HepG2 (cell line): Measurements from ENCODE around the gene RSBN1L. TPM values are rescaled to one million over a fixed set of nuclear protein-coding genes. Genes with fewer than 3 reads are reported as not detected.

Source experiments
- BCL6 ChIP-seq: IDR thresholded peaks from 2 replicates; pipeline ENCODE4 v1.6.1; 2016; ENCODE audit warnings: missing genetic modification reagents, missing compliant biosample characterization
- MAZ ChIP-seq, 2 experiments: sonication (generic) in 1 of 2; formaldehyde crosslinking in 1 of 2; IDR thresholded peaks; 2 replicates each; pipeline versions ENCODE4 v1.5.0 to v1.6.1; 2012 to 2020; ENCODE audit warnings: low read depth in 2 of 2, mild to moderate bottlenecking in 2 of 2, borderline replicate concordance in 1 of 2, improper control_type of control experiment in 1 of 2, low read length in 1 of 2, missing genetic modification reagents in 1 of 2, moderate library complexity in 1 of 2
- NFRKB ChIP-seq: fragments of 450-650 bp; IDR thresholded peaks from 2 replicates; pipeline ENCODE4 v1.6.1; 2017
- RXRA ChIP-seq: sonication (generic); formaldehyde crosslinking; IDR thresholded peaks from 2 replicates; pipeline ENCODE4 v1.5.1; 2020; ENCODE audit warnings: missing genetic modification reagents
- SATB2 ChIP-seq: sonication (generic); formaldehyde crosslinking; IDR thresholded peaks from 2 replicates; pipeline ENCODE4 v1.5.0; 2020; ENCODE audit warnings: missing genetic modification reagents
- SOX6 ChIP-seq, 2 experiments: fragments of 450-650 bp in 1 of 2; sonication (generic) in 1 of 2; formaldehyde crosslinking in 1 of 2; IDR thresholded peaks; 2 replicates each; pipeline versions ENCODE4 v1.4.0 to v1.6.1; 2017 to 2020; ENCODE audit warnings: antibody characterized with exemption in 1 of 2, mild to moderate bottlenecking in 1 of 2, missing genetic modification reagents in 1 of 2
- SP1 ChIP-seq, 2 experiments: fragments of 450-650 bp in 1 of 2; sonication (generic) in 1 of 2; formaldehyde crosslinking in 1 of 2; IDR thresholded peaks; 2 replicates each; pipeline versions ENCODE4 v1.4.0 to v1.6.1; 2016 to 2020; ENCODE audit warnings: missing genetic modification reagents in 1 of 2
- SPEN ChIP-seq: sonication (generic); formaldehyde crosslinking; IDR thresholded peaks from 2 replicates; pipeline ENCODE4 v1.5.1; 2020; ENCODE audit warnings: low read depth, mild to moderate bottlenecking, missing genetic modification reagents
- TGIF2 ChIP-seq: IDR thresholded peaks from 2 replicates; pipeline ENCODE4 v1.6.1; 2016; ENCODE audit warnings: control low read depth, missing compliant biosample characterization
- ZFP1 ChIP-seq: IDR thresholded peaks from 2 replicates; pipeline ENCODE4 v1.6.1; 2016
- ZNF382 ChIP-seq: sonication (generic); formaldehyde crosslinking; IDR thresholded peaks from 2 replicates; pipeline ENCODE4 v1.5.0; 2020; ENCODE audit warnings: missing genetic modification reagents, mild to moderate bottlenecking, borderline replicate concordance
- polyA plus RNA-seq, 8 experiments: library from polyadenylated mRNA; depleted of rRNA in 3 of 8; stranded (reverse) in 7 of 8; unstranded in 1 of 8; fragments of >200 nt; fragmentation: Illumina TruSeq in 4 of 8; extraction: Trizol in 4 of 8; gene quantifications; 2 replicates each; pipeline versions ENCODE4 v1.2.1 to v1.2.3, GENCODE V29; 2011 to 2016; ENCODE audit warnings: low read depth in 4 of 8, missing spikeins in 1 of 8, mixed read lengths in 1 of 8; ENCODE audit not compliant: insufficient read depth in 1 of 8
- total RNA-seq, 5 experiments: library from RNA; depleted of rRNA; stranded (reverse); fragments of >200 nt; fragmentation: Illumina TruSeq; extraction: Trizol; gene quantifications; 2 replicates each; pipeline ENCODE4 v1.2.3, GENCODE V29; 2016; ENCODE audit warnings: low read depth in 1 of 5
- TF ChIP-seq, protein P1 (sequence below): sonication (generic); formaldehyde crosslinking; conservative IDR thresholded peaks from 2 replicates; pipeline ENCODE4 v1.4.0; 2020; ENCODE audit warnings: missing genetic modification reagents
- TF ChIP-seq, protein P2 (sequence below): IDR thresholded peaks from 2 replicates; pipeline ENCODE4 v1.6.1; 2016; ENCODE audit warnings: low read depth, borderline replicate concordance
- TF ChIP-seq, protein P3 (sequence below): sonication (generic); formaldehyde crosslinking; IDR thresholded peaks from 2 replicates; pipeline ENCODE4 v1.8.0; 2022; ENCODE audit warnings: missing genetic modification reagents, mild to moderate bottlenecking, borderline replicate concordance
- TF ChIP-seq, protein P4 (sequence below): sonication (generic); formaldehyde crosslinking; IDR thresholded peaks from 2 replicates; pipeline ENCODE4 v1.5.1; 2020; ENCODE audit warnings: mild to moderate bottlenecking, missing genetic modification reagents, moderate library complexity
- TF ChIP-seq, protein P5 (sequence below): sonication (generic); formaldehyde crosslinking; IDR thresholded peaks from 2 replicates; pipeline ENCODE4 v1.5.0; 2020; ENCODE audit warnings: mild to moderate bottlenecking, missing genetic modification reagents, borderline replicate concordance
- TF ChIP-seq, protein P6 (sequence below): sonication (generic); formaldehyde crosslinking; IDR thresholded peaks from 2 replicates; pipeline ENCODE4 v1.5.1; 2020; ENCODE audit warnings: mild to moderate bottlenecking, missing genetic modification reagents, borderline replicate concordance
- TF ChIP-seq, protein P7 (sequence below): sonication (generic); formaldehyde crosslinking; IDR thresholded peaks from 2 replicates; pipeline ENCODE4 v1.4.0; 2020; ENCODE audit warnings: missing genetic modification reagents

Gene RSBN1L
- total and polyA plus RNA-seq, 2 of the 13 experiments (the other 11 are each of a cell fraction or from before 2014, with no cell fraction given), result 7.7 to 21.3 TPM

DNA sequence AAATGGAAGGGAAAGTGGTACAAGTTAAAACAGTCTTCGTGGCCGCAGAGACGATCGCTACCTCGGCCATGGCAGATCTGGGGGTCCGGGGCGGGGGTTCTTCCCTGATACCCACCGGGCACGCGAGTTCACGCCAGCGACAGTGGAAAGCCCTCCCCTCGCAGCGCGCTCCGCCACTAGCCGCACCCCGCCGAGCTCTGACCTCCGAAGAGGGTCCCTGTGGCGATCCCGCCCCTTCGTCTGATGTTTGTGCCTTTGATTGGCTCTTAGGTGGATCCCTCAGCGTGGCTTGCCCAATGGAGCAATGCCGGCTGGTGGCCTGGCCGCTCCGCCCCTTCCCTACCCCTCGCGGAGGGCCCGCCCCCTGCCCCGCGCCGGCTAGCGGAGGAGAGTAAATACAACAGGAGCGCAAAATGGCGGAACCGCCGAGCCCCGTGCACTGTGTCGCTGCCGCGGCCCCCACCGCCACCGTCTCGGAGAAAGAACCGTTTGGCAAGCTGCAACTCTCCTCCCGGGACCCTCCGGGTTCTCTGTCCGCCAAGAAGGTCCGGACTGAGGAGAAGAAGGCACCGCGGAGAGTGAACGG lies at the start of gene RSBN1L (continued):
- TF ChIP-seq, protein P1, sequence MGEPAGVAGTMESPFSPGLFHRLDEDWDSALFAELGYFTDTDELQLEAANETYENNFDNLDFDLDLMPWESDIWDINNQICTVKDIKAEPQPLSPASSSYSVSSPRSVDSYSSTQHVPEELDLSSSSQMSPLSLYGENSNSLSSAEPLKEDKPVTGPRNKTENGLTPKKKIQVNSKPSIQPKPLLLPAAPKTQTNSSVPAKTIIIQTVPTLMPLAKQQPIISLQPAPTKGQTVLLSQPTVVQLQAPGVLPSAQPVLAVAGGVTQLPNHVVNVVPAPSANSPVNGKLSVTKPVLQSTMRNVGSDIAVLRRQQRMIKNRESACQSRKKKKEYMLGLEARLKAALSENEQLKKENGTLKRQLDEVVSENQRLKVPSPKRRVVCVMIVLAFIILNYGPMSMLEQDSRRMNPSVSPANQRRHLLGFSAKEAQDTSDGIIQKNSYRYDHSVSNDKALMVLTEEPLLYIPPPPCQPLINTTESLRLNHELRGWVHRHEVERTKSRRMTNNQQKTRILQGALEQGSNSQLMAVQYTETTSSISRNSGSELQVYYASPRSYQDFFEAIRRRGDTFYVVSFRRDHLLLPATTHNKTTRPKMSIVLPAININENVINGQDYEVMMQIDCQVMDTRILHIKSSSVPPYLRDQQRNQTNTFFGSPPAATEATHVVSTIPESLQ (CRISPR knock-in tag), result no peak
- no peak for TF ChIP-seq ZNF382 (CRISPR knock-in tag)
- TF ChIP-seq, protein P2, sequence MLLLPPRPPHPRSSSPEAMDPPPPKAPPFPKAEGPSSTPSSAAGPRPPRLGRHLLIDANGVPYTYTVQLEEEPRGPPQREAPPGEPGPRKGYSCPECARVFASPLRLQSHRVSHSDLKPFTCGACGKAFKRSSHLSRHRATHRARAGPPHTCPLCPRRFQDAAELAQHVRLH (CRISPR knock-in tag), result no peak; the same call in 1 of the 2 replicates
- TF ChIP-seq SPEN (CRISPR knock-in tag), result no peak; the same call in 1 of the 2 replicates
- peak; percentile 50 for TF ChIP-seq RXRA (CRISPR knock-in tag)
- TF ChIP-seq, protein P3, sequence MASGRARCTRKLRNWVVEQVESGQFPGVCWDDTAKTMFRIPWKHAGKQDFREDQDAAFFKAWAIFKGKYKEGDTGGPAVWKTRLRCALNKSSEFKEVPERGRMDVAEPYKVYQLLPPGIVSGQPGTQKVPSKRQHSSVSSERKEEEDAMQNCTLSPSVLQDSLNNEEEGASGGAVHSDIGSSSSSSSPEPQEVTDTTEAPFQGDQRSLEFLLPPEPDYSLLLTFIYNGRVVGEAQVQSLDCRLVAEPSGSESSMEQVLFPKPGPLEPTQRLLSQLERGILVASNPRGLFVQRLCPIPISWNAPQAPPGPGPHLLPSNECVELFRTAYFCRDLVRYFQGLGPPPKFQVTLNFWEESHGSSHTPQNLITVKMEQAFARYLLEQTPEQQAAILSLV, result peak; percentile 48; the same call in 1 of the 2 replicates
- peak; percentile 53; the same call in 1 of the 2 replicates for TF ChIP-seq TGIF2 (CRISPR knock-in tag)
- TF ChIP-seq NFRKB, result peak; percentile 39; the same call in 1 of the 2 replicates
- TF ChIP-seq SP1 (IDR thresholded peaks at IDR 0.05), result no peak
- peak; percentile 94 for TF ChIP-seq SP1 (CRISPR knock-in tag; IDR thresholded peaks at IDR 0.05)
- TF ChIP-seq ZFP1, result no peak
- TF ChIP-seq BCL6, result no peak
- TF ChIP-seq, protein P4, sequence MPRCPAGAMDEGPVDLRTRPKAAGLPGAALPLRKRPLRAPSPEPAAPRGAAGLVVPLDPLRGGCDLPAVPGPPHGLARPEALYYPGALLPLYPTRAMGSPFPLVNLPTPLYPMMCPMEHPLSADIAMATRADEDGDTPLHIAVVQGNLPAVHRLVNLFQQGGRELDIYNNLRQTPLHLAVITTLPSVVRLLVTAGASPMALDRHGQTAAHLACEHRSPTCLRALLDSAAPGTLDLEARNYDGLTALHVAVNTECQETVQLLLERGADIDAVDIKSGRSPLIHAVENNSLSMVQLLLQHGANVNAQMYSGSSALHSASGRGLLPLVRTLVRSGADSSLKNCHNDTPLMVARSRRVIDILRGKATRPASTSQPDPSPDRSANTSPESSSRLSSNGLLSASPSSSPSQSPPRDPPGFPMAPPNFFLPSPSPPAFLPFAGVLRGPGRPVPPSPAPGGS (CRISPR knock-in tag), result 0 out of 2 replicates have a peak, but pooled peaks have one; percentile 57
- no peak for TF ChIP-seq SATB2
- TF ChIP-seq, protein P5, sequence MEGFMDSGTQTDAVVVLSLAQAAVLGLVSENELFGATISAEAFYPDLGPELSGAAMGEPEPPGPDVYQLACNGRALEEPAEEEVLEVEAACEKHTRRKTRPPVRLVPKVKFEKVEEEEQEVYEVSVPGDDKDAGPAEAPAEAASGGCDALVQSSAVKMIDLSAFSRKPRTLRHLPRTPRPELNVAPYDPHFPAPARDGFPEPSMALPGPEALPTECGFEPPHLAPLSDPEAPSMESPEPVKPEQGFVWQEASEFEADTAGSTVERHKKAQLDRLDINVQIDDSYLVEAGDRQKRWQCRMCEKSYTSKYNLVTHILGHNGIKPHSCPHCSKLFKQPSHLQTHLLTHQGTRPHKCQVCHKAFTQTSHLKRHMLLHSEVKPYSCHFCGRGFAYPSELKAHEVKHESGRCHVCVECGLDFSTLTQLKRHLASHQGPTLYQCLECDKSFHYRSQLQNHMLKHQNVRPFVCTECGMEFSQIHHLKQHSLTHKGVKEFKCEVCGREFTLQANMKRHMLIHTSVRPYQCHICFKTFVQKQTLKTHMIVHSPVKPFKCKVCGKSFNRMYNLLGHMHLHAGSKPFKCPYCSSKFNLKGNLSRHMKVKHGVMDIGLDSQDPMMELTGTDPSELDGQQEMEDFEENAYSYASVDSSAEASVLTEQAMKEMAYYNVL, result 0 out of 2 replicates have a peak, but pooled peaks have one; percentile 12
- TF ChIP-seq, protein P6, sequence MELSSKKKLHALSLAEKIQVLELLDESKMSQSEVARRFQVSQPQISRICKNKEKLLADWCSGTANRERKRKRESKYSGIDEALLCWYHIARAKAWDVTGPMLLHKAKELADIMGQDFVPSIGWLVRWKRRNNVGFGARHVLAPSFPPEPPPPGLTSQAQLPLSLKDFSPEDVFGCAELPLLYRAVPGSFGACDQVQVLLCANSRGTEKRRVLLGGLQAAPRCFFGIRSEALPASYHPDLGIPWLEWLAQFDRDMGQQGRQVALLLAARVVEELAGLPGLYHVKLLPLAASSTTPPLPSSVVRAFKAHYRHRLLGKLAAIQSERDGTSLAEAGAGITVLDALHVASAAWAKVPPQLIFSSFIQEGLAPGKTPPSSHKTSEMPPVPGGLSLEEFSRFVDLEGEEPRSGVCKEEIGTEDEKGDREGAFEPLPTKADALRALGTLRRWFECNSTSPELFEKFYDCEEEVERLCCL (CRISPR knock-in tag), result 0 out of 2 replicates have a peak, but pooled peaks have one; percentile 25
- no peak for TF ChIP-seq SOX6 (IDR thresholded peaks at IDR 0.05)
- TF ChIP-seq SOX6 (CRISPR knock-in tag; IDR thresholded peaks at IDR 0.05), result peak; percentile 11; the same call in 1 of the 2 replicates
- TF ChIP-seq MAZ (IDR thresholded peaks at IDR 0.05; ENCODE audit: borderline replicate concordance, low read depth, low read length), result peak; percentile 73; the same call in 1 of the 2 replicates
- peak; percentile 74 for TF ChIP-seq MAZ (CRISPR knock-in tag; IDR thresholded peaks at IDR 0.05; ENCODE audit: low read depth)
- TF ChIP-seq, protein P7, sequence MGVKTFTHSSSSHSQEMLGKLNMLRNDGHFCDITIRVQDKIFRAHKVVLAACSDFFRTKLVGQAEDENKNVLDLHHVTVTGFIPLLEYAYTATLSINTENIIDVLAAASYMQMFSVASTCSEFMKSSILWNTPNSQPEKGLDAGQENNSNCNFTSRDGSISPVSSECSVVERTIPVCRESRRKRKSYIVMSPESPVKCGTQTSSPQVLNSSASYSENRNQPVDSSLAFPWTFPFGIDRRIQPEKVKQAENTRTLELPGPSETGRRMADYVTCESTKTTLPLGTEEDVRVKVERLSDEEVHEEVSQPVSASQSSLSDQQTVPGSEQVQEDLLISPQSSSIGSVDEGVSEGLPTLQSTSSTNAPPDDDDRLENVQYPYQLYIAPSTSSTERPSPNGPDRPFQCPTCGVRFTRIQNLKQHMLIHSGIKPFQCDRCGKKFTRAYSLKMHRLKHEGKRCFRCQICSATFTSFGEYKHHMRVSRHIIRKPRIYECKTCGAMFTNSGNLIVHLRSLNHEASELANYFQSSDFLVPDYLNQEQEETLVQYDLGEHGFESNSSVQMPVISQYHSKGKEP, result no peak
